ENCODE measurements around the gene MMP28. TPM values are rescaled to one million over a fixed set of nuclear protein-coding genes. Genes with fewer than 3 reads are reported as not detected.
"Not testable (repeated sequence)": the region's sequence is repeated elsewhere in the genome, so short reads cannot be mapped to it uniquely, and the experiment has no call there.

Gene MMP28
- total and polyA plus RNA-seq, 4 donors = 1.5 to 6.4 (median 4.9) TPM

GRCh38 chr17:35752471-35752870 lies 43.0 kb downstream of the MMP28 start:
- no peak overlapping the region for H3K4me3 ChIP-seq (ENCODE audit: low read length in 2 of 2)
- no peak for ATAC-seq (ENCODE audit: low FRiP score)
- no peaks in the 10 kb centered on the region for H3K4me1 ChIP-seq (ENCODE audit: control insufficient read depth in 1 of 2, insufficient read depth in 2 of 2, low read length in 2 of 2)
- H3K27ac ChIP-seq (ENCODE audit: low read depth in 1 of 2, low read length in 2 of 2) = no peak overlapping the region
- intact Hi-C loops (cut with DNase I) = no loop called here
- H3K36me3 ChIP-seq (ENCODE audit: control insufficient read depth in 1 of 2, insufficient read depth in 2 of 2, low read length in 1 of 2) = no peaks in the 10 kb centered on the region
- no peak for DNase-seq
- 64 to 65% methylated on average over 16 of the region's 16 CpGs for WGBS, 2 donors
- H3K9me3 ChIP-seq (ENCODE audit: control insufficient read depth, low read length) = no peaks in the 10 kb centered on the region
- no peaks in the 10 kb centered on the region for H3K27me3 ChIP-seq (ENCODE audit: control insufficient read depth in 1 of 2, insufficient read depth in 2 of 2, low read length in 1 of 2)

GRCh38 chr17:35751541-35751940 lies 43.9 kb downstream of the MMP28 start:
- H3K27ac ChIP-seq (ENCODE audit: low read depth in 1 of 2, low read length in 2 of 2); H3K4me3 ChIP-seq (ENCODE audit: low read length in 2 of 2); intact Hi-C loops (cut with DNase I); ATAC-seq (ENCODE audit: low FRiP score); H3K4me1 ChIP-seq (ENCODE audit: control insufficient read depth in 1 of 2, insufficient read depth in 2 of 2, low read length in 2 of 2); H3K27me3 ChIP-seq (ENCODE audit: control insufficient read depth in 1 of 2, insufficient read depth in 2 of 2, low read length in 1 of 2); H3K36me3 ChIP-seq (ENCODE audit: control insufficient read depth in 1 of 2, insufficient read depth in 2 of 2, low read length in 1 of 2); DNase-seq; H3K9me3 ChIP-seq (ENCODE audit: control insufficient read depth, low read length): not testable (repeated sequence)
- WGBS, 2 donors = 86 to 89% methylated on average over 4 of the region's 4 CpGs

GRCh38 chr17:35750526-35751395 lies 44.7 kb downstream of the MMP28 start:
- H3K9me3 ChIP-seq (ENCODE audit: control insufficient read depth, low read length) = no peaks in the 10 kb centered on the region
- H3K36me3 ChIP-seq (ENCODE audit: control insufficient read depth in 1 of 2, insufficient read depth in 2 of 2, low read length in 1 of 2) = no peaks in the 10 kb centered on the region
- no peaks in the 10 kb centered on the region for H3K27me3 ChIP-seq (ENCODE audit: control insufficient read depth in 1 of 2, insufficient read depth in 2 of 2, low read length in 1 of 2)
- ATAC-seq (ENCODE audit: low FRiP score) (no peak), DNase-seq (no peak)
- intact Hi-C loops (cut with DNase I) = no loop called here
- H3K4me1 ChIP-seq (ENCODE audit: control insufficient read depth in 1 of 2, insufficient read depth in 2 of 2, low read length in 2 of 2) = no peaks in the 10 kb centered on the region
- H3K4me3 ChIP-seq (ENCODE audit: low read length in 2 of 2) = no peak overlapping the region
- H3K27ac ChIP-seq (ENCODE audit: low read depth in 1 of 2, low read length in 2 of 2) = no peak overlapping the region
- WGBS, 2 donors = 86 to 92% methylated on average over 10 of the region's 10 CpGs

- Histone ChIP-seq H3K4me3 (ENCODE audit: low read length in 2 of 2) (no peak overlapping the region), H3K27me3 (ENCODE audit: control insufficient read depth in 1 of 2, insufficient read depth in 2 of 2, low read length in 1 of 2) (no peaks in the 10 kb centered on the region), H3K36me3 (ENCODE audit: control insufficient read depth in 1 of 2, insufficient read depth in 2 of 2, low read length in 1 of 2) (no peaks in the 10 kb centered on the region), H3K9me3 (ENCODE audit: control insufficient read depth, low read length) (no peaks in the 10 kb centered on the region), H3K4me1 (ENCODE audit: control insufficient read depth in 1 of 2, insufficient read depth in 2 of 2, low read length in 2 of 2) (no peaks in the 10 kb centered on the region), H3K27ac (ENCODE audit: low read depth in 1 of 2, low read length in 2 of 2) (no peak overlapping the region)
- no peak for ATAC-seq (ENCODE audit: low FRiP score)
- WGBS, 2 donors = 6 to 7% methylated on average over 29 to 35 of the region's 35 CpGs
- DNase-seq = no peak
- intact Hi-C loops (cut with DNase I) = loop anchor here in 1 of 2 donors (5.0 kb wide), 1 partner anchor 137 kb away; no protein-coding TSS in a partner anchor
These were observed 45.7 kb downstream of the MMP28 start for GRCh38 chr17:35749560-35750412.

DNA sequence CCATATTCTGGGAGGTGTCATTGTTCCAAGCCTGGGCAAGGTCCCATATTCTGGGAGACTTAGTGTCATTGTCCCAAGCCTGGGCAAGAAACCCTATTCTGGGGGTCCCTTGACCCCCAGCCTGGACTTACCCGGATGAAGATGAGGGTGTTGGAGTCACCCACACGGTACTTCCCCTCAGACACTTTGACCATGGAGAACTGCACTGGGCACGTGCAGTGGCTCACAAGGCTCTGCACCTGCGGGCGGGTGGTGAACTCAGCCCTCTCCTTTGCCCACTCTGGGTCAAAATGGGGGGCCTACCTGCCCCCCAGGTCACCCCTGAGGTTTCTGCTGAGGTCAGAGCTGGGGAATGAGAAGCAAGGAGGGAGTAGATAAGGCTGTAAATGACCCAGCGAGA lies 46.5 kb downstream of the MMP28 start:
- WGBS, 2 donors = 83 to 87% methylated on average over 6 of the region's 6 CpGs
- no peaks in the 10 kb centered on the region for H3K27me3 ChIP-seq (ENCODE audit: control insufficient read depth in 1 of 2, insufficient read depth in 2 of 2, low read length in 1 of 2)
- DNase-seq (no peak), ATAC-seq (ENCODE audit: low FRiP score) (no peak)
- no peak overlapping the region for H3K4me3 ChIP-seq (ENCODE audit: low read length in 2 of 2)
- no peak overlapping the region for H3K27ac ChIP-seq (ENCODE audit: low read depth in 1 of 2, low read length in 2 of 2)
- H3K36me3 ChIP-seq (ENCODE audit: control insufficient read depth in 1 of 2, insufficient read depth in 2 of 2, low read length in 1 of 2) = no peaks in the 10 kb centered on the region
- intact Hi-C loops (cut with DNase I) = loop anchor here in 1 of 2 donors (5.0 kb wide), 1 partner anchor 137 kb away; no protein-coding TSS in a partner anchor
- H3K4me1 ChIP-seq (ENCODE audit: control insufficient read depth in 1 of 2, insufficient read depth in 2 of 2, low read length in 2 of 2) = no peaks in the 10 kb centered on the region
- no peaks in the 10 kb centered on the region for H3K9me3 ChIP-seq (ENCODE audit: control insufficient read depth, low read length)

DNA sequence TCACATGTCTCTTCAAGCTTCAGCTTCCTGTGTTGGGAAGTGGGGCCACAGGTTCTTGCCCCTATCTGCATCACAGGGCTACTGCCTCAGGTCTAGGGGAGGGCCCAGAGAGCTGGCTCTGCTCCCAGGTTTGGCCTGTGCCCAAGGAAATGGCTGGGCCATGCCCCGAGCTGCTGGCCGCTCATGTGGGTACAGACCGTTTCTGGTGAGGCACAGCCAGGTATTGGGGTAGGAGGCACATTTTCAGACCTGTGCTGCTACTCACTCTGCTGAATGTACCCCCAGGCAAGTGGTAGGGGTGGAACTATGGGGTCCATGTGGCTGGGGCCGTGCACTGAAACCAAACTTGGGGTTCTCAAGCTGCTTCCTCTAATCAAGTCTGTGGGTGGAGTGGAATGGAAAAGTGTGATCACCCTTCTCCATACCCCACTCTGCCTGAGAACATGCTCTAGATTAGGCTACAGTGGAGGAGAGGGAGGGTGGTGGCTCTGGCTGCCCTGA lies 47.0 kb downstream of the MMP28 start:
- no peak for ATAC-seq (ENCODE audit: low FRiP score)
- Histone ChIP-seq H3K36me3 (ENCODE audit: control insufficient read depth in 1 of 2, insufficient read depth in 2 of 2, low read length in 1 of 2) (no peaks in the 10 kb centered on the region), H3K4me1 (ENCODE audit: control insufficient read depth in 1 of 2, insufficient read depth in 2 of 2, low read length in 2 of 2) (no peaks in the 10 kb centered on the region), H3K4me3 (ENCODE audit: low read length in 2 of 2) (no peak overlapping the region), H3K27ac (ENCODE audit: low read depth in 1 of 2, low read length in 2 of 2) (no peak overlapping the region), H3K9me3 (ENCODE audit: control insufficient read depth, low read length) (no peaks in the 10 kb centered on the region), H3K27me3 (ENCODE audit: control insufficient read depth in 1 of 2, insufficient read depth in 2 of 2, low read length in 1 of 2) (no peaks in the 10 kb centered on the region)
- 13 to 17% methylated on average over 4 of the region's 4 CpGs for WGBS, 2 donors
- DNase-seq = no peak
- intact Hi-C loops (cut with DNase I) = loop anchor here in 1 of 2 donors (5.0 kb wide), 1 partner anchor 136 kb away; no protein-coding TSS in a partner anchor

DNA sequence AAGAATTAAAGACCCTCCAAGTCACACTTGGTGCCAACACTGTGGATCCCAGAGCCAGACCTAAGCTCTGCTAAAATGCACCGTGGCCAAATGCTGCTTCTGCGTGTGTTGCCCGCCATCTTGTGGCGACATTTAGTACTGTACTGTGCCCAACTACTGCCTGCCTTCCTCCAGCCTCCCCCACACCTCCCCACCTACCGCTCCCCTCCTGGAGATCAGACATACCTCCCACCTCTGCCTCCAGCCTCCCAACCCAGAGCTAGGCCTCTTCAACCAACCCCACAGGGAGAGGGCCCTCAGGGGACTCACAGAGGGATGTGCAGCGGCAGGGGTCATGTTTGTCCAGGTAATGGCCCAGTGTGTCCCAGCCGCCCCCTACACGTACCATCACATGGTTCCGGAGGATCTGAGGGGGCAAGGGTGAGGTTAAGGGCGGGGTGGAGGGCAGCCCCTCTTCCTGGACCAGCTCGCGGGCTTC lies 47.9 kb downstream of the MMP28 start:
- ATAC-seq (ENCODE audit: low FRiP score) = peak; percentile 84
- Histone ChIP-seq H3K4me3 (ENCODE audit: low read length in 2 of 2) (no peak overlapping the region), H3K9me3 (ENCODE audit: control insufficient read depth, low read length) (no peaks in the 10 kb centered on the region), H3K27ac (ENCODE audit: low read depth in 1 of 2, low read length in 2 of 2) (no peak overlapping the region), H3K27me3 (ENCODE audit: control insufficient read depth in 1 of 2, insufficient read depth in 2 of 2, low read length in 1 of 2) (no peaks in the 10 kb centered on the region), H3K36me3 (ENCODE audit: control insufficient read depth in 1 of 2, insufficient read depth in 2 of 2, low read length in 1 of 2) (no peaks in the 10 kb centered on the region), H3K4me1 (ENCODE audit: control insufficient read depth in 1 of 2, insufficient read depth in 2 of 2, low read length in 2 of 2) (no peaks in the 10 kb centered on the region)
- DNase-seq = peak; percentile 82 to 90
- intact Hi-C loops (cut with DNase I) = loop anchor here (2.0 to 5.0 kb wide), 2 partner anchors 135 kb away; no protein-coding TSS in a partner anchor
- WGBS, 2 donors = 23 to 28% methylated on average over 12 of the region's 12 CpGs

GRCh38 chr17:35745749-35746320 lies 49.6 kb downstream of the MMP28 start:
- H3K4me3 ChIP-seq (ENCODE audit: low read length in 2 of 2) = no peak overlapping the region
- no peaks in the 10 kb centered on the region for H3K4me1 ChIP-seq (ENCODE audit: control insufficient read depth in 1 of 2, insufficient read depth in 2 of 2, low read length in 2 of 2)
- DNase-seq (no peak), ATAC-seq (ENCODE audit: low FRiP score) (no peak)
- WGBS, 2 donors = 87 to 88% methylated on average over 15 of the region's 15 CpGs
- no peaks in the 10 kb centered on the region for H3K9me3 ChIP-seq (ENCODE audit: control insufficient read depth, low read length)
- H3K36me3 ChIP-seq (ENCODE audit: control insufficient read depth in 1 of 2, insufficient read depth in 2 of 2, low read length in 1 of 2) = no peaks in the 10 kb centered on the region
- intact Hi-C loops (cut with DNase I) = loop anchor here (2.0 to 5.0 kb wide), 2 partner anchors 133 to 134 kb away; no protein-coding TSS in a partner anchor
- no peaks in the 10 kb centered on the region for H3K27me3 ChIP-seq (ENCODE audit: control insufficient read depth in 1 of 2, insufficient read depth in 2 of 2, low read length in 1 of 2)
- H3K27ac ChIP-seq (ENCODE audit: low read depth in 1 of 2, low read length in 2 of 2) = no peak overlapping the region
